Gastroesophageal sphincter (tissue), 3 donors: ENCODE results near the gene KCND2.

ENCODE experiments used
- POLR2A ChIP-seq, 2 donors: fragments of 450-650 bp; IDR thresholded peaks; one replicate each; pipeline ENCODE4 v1.6.1; 2017; ENCODE audit warnings: antibody characterized with exemption in 2 of 2, mild to moderate bottlenecking in 2 of 2, moderate library complexity in 1 of 2
- TF ChIP-seq, protein P1 (sequence below), 4 experiments: fragments of 200-600 bp in 2 of 4; fragments of 450-650 bp in 2 of 4; sonication (generic) in 1 of 4; IDR thresholded peaks; one replicate each; pipeline ENCODE4 v1.5.1; 2017 to 2019; ENCODE audit warnings: antibody characterized with exemption in 4 of 4, mild to moderate bottlenecking in 2 of 4, moderate library complexity in 2 of 4

GRCh38 chr7:120278773-120279172 is 5.8 kb downstream of the KCND2 start:
- TF ChIP-seq, protein P1, sequence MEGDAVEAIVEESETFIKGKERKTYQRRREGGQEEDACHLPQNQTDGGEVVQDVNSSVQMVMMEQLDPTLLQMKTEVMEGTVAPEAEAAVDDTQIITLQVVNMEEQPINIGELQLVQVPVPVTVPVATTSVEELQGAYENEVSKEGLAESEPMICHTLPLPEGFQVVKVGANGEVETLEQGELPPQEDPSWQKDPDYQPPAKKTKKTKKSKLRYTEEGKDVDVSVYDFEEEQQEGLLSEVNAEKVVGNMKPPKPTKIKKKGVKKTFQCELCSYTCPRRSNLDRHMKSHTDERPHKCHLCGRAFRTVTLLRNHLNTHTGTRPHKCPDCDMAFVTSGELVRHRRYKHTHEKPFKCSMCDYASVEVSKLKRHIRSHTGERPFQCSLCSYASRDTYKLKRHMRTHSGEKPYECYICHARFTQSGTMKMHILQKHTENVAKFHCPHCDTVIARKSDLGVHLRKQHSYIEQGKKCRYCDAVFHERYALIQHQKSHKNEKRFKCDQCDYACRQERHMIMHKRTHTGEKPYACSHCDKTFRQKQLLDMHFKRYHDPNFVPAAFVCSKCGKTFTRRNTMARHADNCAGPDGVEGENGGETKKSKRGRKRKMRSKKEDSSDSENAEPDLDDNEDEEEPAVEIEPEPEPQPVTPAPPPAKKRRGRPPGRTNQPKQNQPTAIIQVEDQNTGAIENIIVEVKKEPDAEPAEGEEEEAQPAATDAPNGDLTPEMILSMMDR (IDR thresholded peaks at IDR 0.05): no peak
- TF ChIP-seq POLR2A (IDR thresholded peaks at IDR 0.05): no peak
